ENCODE measurements around the gene CREB3L2. TPM values are rescaled to one million over a fixed set of nuclear protein-coding genes. Genes with fewer than 3 reads are reported as not detected.
A peak's percentile ranks its signal among the peaks of the same experiment; 100 is the strongest.

The CREB3L2 gene
- total and polyA plus RNA-seq, 2 of the 13 experiments (the other 11 are each of a cell fraction or from before 2014, with no cell fraction given) = 22.1 to 41.1 TPM

- intact Hi-C loops (cut with micrococcal nuclease; ENCODE audit: unreplicated experiment) (no loop called here), in situ Hi-C loops (cut with HindIII; ENCODE audit: extremely low pct_ligation_motif_present, low pct_unique_long_range_greater_than_20kb) (no loop called here)
- TF ChIP-seq ATF6 (CRISPR knock-in tag; conservative IDR thresholded peaks at IDR 0.05) (no peak), KDM5A (IDR thresholded peaks at IDR 0.05; ENCODE audit: borderline replicate concordance, low read length) (no peak), POLR2AphosphoS5 (IDR thresholded peaks at IDR 0.05; ENCODE audit: low read depth, low read length) (no peak), ZNF329 (CRISPR knock-in tag; IDR thresholded peaks at IDR 0.05; ENCODE audit: low read depth) (no peak), PCBP2 (optimal IDR thresholded peaks at IDR 0.05; ENCODE audit: low read depth, low read length, poor library complexity, severe bottlenecking) (no peak), NBN (conservative IDR thresholded peaks at IDR 0.05) (no peak), RBM22 (optimal IDR thresholded peaks at IDR 0.05; ENCODE audit: low read length) (peak; percentile 20)
- no TSS peak for BruUV-seq (replicated peaks)
- ATAC-seq = no peak
- Histone ChIP-seq H2AFZ (ENCODE audit: low read length) (no peak overlapping the region), H3K4me3 (replicated peaks in 1 of 3; ENCODE audit: insufficient read depth in 1 of 3, low read depth in 2 of 3, low read length in 3 of 3) (no peak overlapping the region), H3K9ac (ENCODE audit: insufficient read depth, low read depth, low read length) (no peak overlapping the region), H3K4me2 (ENCODE audit: low read depth, low read length) (no peak overlapping the region), H3K4me1 (ENCODE audit: insufficient read depth, low read length) (peaks cover 34% of the 10 kb centered on the region), H3K9me3 (ENCODE audit: low read length) (no peaks in the 10 kb centered on the region), H3K27me3 (ENCODE audit: control insufficient read depth in 1 of 2, insufficient read depth in 2 of 2, low read length in 2 of 2) (no peaks in the 10 kb centered on the region), H3K36me3 (replicated peaks in 1 of 2; ENCODE audit: control insufficient read depth in 1 of 2, insufficient read depth in 2 of 2, low read length in 2 of 2) (peaks cover 14 to 71% of the 10 kb centered on the region in 2 experiments), H3K27ac (ENCODE audit: extremely low read length, insufficient read depth, low read length) (no peak overlapping the region), H4K20me1 (ENCODE audit: insufficient read depth, low read length) (no peaks in the 10 kb centered on the region), H3K79me2 (ENCODE audit: insufficient read depth, low read length) (no peaks in the 10 kb centered on the region)
- DNase-seq (ENCODE audit: low spot score) = no peak
- POLR2A ChIA-PET = interaction anchor here (0.6 kb wide), 1 partner anchor 117 kb away, joined by 3 read pairs; no protein-coding TSS in a partner anchor
- CTCF ChIA-PET (ENCODE audit: low intra/inter-chr PET ratio, low total read pairs) = no interaction called here
- WGBS (ENCODE audit: low lambda C conversion rate) = 97% methylated on average over 4 of the region's 4 CpGs
- FAIRE-seq = no peak
Measured at GRCh38 chr7:137900137-137900536, 101.7 kb downstream of the CREB3L2 start.
